ENCODE measurements around the gene NLRP1. TPM values are rescaled to one million over a fixed set of nuclear protein-coding genes. Genes with fewer than 3 reads are reported as not detected.

NLRP1 gene
- total RNA-seq, 4 donors from 2014 or later = 13.8 to 78.3 (median 47.0) TPM

DNA sequence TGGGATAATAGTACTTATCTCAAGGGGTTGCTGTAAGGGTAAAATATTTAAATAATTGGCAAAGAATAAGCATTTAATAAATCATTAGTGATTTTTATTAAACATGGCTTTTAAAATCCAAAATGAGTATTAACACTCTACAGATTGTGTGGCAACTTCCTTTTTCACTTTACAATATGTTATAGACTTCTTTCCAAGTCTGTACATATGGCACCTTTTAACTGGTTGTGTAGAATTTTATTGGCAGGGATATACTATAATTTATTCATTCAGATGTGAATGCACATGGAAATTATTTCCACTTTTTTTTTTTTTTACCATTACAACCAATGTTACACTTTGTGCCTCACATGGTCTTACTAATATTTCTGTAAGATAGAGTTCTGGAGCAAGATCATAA lies 15.7 kb upstream of the NLRP1 start:
- TF ChIP-seq POLR2A (IDR thresholded peaks at IDR 0.05) = no peak
- TF ChIP-seq, protein P1, sequence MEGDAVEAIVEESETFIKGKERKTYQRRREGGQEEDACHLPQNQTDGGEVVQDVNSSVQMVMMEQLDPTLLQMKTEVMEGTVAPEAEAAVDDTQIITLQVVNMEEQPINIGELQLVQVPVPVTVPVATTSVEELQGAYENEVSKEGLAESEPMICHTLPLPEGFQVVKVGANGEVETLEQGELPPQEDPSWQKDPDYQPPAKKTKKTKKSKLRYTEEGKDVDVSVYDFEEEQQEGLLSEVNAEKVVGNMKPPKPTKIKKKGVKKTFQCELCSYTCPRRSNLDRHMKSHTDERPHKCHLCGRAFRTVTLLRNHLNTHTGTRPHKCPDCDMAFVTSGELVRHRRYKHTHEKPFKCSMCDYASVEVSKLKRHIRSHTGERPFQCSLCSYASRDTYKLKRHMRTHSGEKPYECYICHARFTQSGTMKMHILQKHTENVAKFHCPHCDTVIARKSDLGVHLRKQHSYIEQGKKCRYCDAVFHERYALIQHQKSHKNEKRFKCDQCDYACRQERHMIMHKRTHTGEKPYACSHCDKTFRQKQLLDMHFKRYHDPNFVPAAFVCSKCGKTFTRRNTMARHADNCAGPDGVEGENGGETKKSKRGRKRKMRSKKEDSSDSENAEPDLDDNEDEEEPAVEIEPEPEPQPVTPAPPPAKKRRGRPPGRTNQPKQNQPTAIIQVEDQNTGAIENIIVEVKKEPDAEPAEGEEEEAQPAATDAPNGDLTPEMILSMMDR (IDR thresholded peaks at IDR 0.05) = no peak
- H3K27me3 ChIP-seq = peaks cover 0 to 5% of the 10 kb centered on the region in 2 donors
- intact Hi-C loops (cut with DNase I; ENCODE audit: low total_unique reads) = no loop called here

DNA sequence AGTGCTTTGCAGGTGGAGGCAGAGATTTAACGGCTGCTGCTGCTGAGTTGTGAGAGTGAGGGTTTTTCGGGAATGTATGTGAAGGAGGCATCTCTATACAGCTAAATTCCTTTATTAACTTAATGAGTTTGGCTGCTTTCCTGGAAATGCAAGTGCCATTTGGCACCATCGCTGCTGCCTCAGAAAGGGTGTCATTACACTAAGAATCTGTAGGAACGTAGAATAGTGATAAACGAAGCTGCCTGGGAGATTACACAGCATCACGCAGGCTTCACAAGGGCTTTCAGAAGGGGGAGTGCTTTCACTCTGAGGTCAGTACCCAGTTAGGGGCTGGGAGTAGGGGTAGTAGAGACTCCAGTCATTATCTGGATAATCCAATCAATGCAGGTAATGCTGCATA lies 14.1 kb upstream of the NLRP1 start:
- TF ChIP-seq, protein P1 (IDR thresholded peaks at IDR 0.05) = no peak
- TF ChIP-seq POLR2A (IDR thresholded peaks at IDR 0.05) = no peak
- no peak for DNase-seq
- Histone ChIP-seq H3K27ac (no peak overlapping the region), H3K36me3 (no peaks in the 10 kb centered on the region), H3K9me3 (no peaks in the 10 kb centered on the region), H3K4me3 (no peak overlapping the region), H3K27me3 (peaks cover 0 to 5% of the 10 kb centered on the region in 2 donors), H3K4me1 (no peaks in the 10 kb centered on the region)
- intact Hi-C loops (cut with DNase I; ENCODE audit: low total_unique reads) = no loop called here

More for the DNA sequence above, 15.7 kb upstream of the NLRP1 start:
- Histone ChIP-seq H3K9me3 (no peaks in the 10 kb centered on the region), H3K4me3 (no peak overlapping the region), H3K27ac (no peak overlapping the region), H3K4me1 (no peaks in the 10 kb centered on the region), H3K36me3 (no peaks in the 10 kb centered on the region)
- no peak for DNase-seq

DNA sequence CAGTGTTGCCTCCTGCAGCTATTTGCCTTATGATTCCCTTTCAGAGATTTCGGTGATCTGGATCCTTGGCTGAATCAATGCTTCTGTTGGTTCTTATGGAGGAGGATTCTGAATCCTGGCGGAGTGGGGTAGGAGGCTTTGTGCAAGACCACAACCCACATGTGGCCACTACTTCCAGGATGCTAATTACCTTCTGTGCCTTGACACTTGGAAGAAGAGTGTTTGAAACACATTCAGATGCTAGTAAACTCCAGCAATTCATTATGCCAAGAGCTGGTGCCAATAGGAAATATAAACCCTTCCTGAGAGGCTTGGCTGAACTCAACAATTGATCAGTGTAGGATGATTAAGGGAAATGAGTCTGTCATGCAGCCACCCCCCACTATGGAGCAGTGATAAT lies 12.1 kb upstream of the NLRP1 start:
- Histone ChIP-seq H3K9me3 (no peaks in the 10 kb centered on the region), H3K4me3 (no peak overlapping the region), H3K27ac (no peak overlapping the region), H3K27me3 (no peaks in the 10 kb centered on the region), H3K4me1 (no peaks in the 10 kb centered on the region), H3K36me3 (no peaks in the 10 kb centered on the region)
- DNase-seq = no peak
- TF ChIP-seq, protein P1 (IDR thresholded peaks at IDR 0.05) = no peak
- no peak for TF ChIP-seq POLR2A (IDR thresholded peaks at IDR 0.05)
- intact Hi-C loops (cut with DNase I; ENCODE audit: low total_unique reads) = no loop called here

DNA sequence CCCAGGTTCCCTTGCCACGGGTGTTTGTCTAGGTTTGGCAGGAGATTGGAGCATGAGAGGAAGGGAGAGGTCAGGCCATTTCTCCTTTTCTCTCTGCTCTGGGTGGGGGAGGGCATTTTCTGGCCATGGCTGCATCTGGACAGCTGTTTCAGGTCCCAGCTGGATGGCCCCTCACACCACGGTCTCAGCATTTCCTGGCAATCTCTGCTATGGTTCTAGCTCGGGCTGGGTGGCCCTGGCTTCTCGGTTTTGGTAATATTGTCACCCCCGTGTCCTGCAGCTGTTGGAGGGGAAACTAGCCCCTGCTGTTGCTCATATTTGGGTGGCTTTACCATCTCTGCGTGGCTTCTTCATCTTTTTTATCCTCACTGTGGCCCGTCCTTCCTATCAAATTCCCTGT lies 11.5 kb upstream of the NLRP1 start:
- no peaks in the 10 kb centered on the region for H3K36me3 ChIP-seq
- no peak for TF ChIP-seq POLR2A (IDR thresholded peaks at IDR 0.05)
- intact Hi-C loops (cut with DNase I; ENCODE audit: low total_unique reads) = no loop called here
- H3K9me3 ChIP-seq = no peaks in the 10 kb centered on the region
- no peak overlapping the region for H3K27ac ChIP-seq
- DNase-seq = no peak
- H3K4me1 ChIP-seq = no peaks in the 10 kb centered on the region
- H3K27me3 ChIP-seq = no peaks in the 10 kb centered on the region
- H3K4me3 ChIP-seq = no peak overlapping the region

DNA sequence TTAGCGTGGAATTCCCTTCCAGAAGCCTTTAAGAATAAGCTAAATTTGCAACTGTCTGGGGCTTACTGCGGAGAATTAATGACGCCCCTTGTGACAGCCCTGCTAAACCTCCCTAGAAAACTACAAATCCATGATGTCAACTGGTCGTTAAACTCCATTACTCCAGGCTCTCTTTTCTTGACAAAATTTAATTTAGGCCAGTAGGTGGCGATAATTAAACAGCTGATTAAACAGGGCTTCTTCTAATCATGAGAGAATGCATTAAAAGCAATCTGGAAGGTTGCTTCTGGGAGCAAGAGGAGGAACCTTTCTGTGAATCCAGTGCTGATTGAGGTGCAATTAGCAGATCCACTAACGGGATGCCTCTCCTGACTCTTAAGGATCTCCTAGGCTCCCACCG lies 8.1 kb upstream of the NLRP1 start:
- H3K9me3 ChIP-seq = no peaks in the 10 kb centered on the region
- H3K4me1 ChIP-seq = no peaks in the 10 kb centered on the region
- no peak for DNase-seq
- H3K27ac ChIP-seq = no peak overlapping the region
- no peaks in the 10 kb centered on the region for H3K27me3 ChIP-seq
- H3K4me3 ChIP-seq = no peak overlapping the region
- no peaks in the 10 kb centered on the region for H3K36me3 ChIP-seq
- no peak for TF ChIP-seq POLR2A (IDR thresholded peaks at IDR 0.05)
- TF ChIP-seq, protein P1 (IDR thresholded peaks at IDR 0.05) = peak; percentile 48 to 58 (median 51)
- intact Hi-C loops (cut with DNase I; ENCODE audit: low total_unique reads) = no loop called here

DNA sequence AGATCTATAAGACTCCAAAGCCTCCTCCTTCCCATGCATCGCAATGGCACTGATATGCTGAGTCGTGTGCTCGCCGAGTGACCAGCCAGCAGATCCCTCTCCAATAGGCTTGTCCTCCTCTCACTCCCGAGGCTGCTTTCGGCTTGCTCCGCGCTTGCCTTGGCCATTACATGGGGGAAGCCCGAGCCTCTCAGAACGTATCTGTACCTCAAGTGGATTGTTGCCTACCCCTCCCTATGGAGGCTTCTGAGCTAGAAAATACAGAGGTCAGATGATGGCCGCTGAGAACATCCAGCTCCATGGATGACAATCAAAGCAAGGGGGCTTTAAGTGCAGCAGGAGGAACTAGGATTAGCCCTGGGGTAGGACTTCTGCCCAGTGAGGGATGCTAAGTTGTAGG lies 7.7 kb upstream of the NLRP1 start:
- H3K36me3 ChIP-seq = no peaks in the 10 kb centered on the region
- no peak overlapping the region for H3K27ac ChIP-seq
- DNase-seq = no peak
- H3K9me3 ChIP-seq = no peaks in the 10 kb centered on the region
- intact Hi-C loops (cut with DNase I; ENCODE audit: low total_unique reads) = no loop called here
- no peaks in the 10 kb centered on the region for H3K27me3 ChIP-seq
- H3K4me3 ChIP-seq = no peak overlapping the region
- TF ChIP-seq, protein P1 (IDR thresholded peaks at IDR 0.05) = no peak
- TF ChIP-seq POLR2A (IDR thresholded peaks at IDR 0.05) = no peak
- H3K4me1 ChIP-seq = no peaks in the 10 kb centered on the region

Measured in uterus (tissue), 4 donors.